GM12878 (cell line): ENCODE measurements around the gene WDR18. TPM values are rescaled to one million over a fixed set of nuclear protein-coding genes. Genes with fewer than 3 reads are reported as not detected.

Experiments
- ATAC-seq: fragments of 200-7000 bp; cut with Tn5 transposase; 3 replicates; pipeline ENCODE4 v1.9.1; 2020; ENCODE audit warnings: mild to moderate bottlenecking, moderate library complexity
- BruUV-seq: library from RNA; stranded (reverse); fragments of 400-500 nt; replicated peaks from 2 replicates; lab custom pipeline; 2021; lab: Mats Ljungman, UMichigan
- CTCF ChIA-PET: fragments of 300-600 bp; sonication (Branson Sonifier 250); formaldehyde crosslinking; extraction: SDS; loops from one replicate; lab custom pipeline; 2021; ENCODE audit warnings: inconsistent platforms; lab: Yijun Ruan, JAX
- POLR2A ChIA-PET: fragments of 350-600 bp; formaldehyde crosslinking; extraction: SDS; loops from one replicate; lab custom pipeline; 2021; ENCODE audit warnings: inconsistent platforms; lab: Charles Lee
- RAD21 ChIA-PET: fragments of 300-600 bp; sonication (Branson Sonifier 250); formaldehyde crosslinking; loops from one replicate; lab custom pipeline; 2023; ENCODE audit warnings: antibody characterized with exemption; ENCODE audit not compliant: unreplicated experiment; lab: Charles Lee
- SMC1A ChIA-PET: fragments of 300-600 bp; sonication (Branson Sonifier 250); formaldehyde crosslinking; loops from one replicate; lab custom pipeline; 2023; ENCODE audit not compliant: unreplicated experiment, uncharacterized antibody; lab: Charles Lee
- DNase-seq: peaks from one replicate; pipeline ENCODE4 v3.0.0-alpha.2; 2011; ENCODE audit warnings: low read depth, low spot score
- FAIRE-seq: peaks from 3 replicates; lab custom pipeline; 2011; peaks lifted over from hg19 to GRCh38; lab: Jason Lieb, UNC
- H2AFZ ChIP-seq: 2 replicates; pipeline ENCODE4 v1.6.0; 2011; ENCODE audit warnings: low read depth, low read length, control low read depth; ENCODE audit not compliant: control insufficient read depth
- H3K27ac ChIP-seq: 2 replicates; pipeline ENCODE4 v1.5.1; 2011; ENCODE audit warnings: control low read depth; ENCODE audit not compliant: control insufficient read depth, insufficient read depth
- H3K27me3 ChIP-seq, 2 experiments: replicated peaks in 1 of 2; 2 replicates each; pipeline versions ENCODE4 v1.6.0 to v1.6.1; 2011; ENCODE audit warnings: low read length in 1 of 2; ENCODE audit not compliant: control insufficient read depth in 2 of 2, insufficient read depth in 2 of 2
- H3K36me3 ChIP-seq, 2 experiments: 2 replicates each; pipeline ENCODE4 v1.5.1; 2011; ENCODE audit warnings: low read length in 1 of 2; ENCODE audit not compliant: control insufficient read depth in 2 of 2, insufficient read depth in 2 of 2
- H3K4me1 ChIP-seq: 2 replicates; pipeline ENCODE4 v1.6.1; 2011; ENCODE audit warnings: mild to moderate bottlenecking, low read length, moderate library complexity, mixed read lengths; ENCODE audit not compliant: control insufficient read depth, insufficient read depth
- H3K4me2 ChIP-seq: 2 replicates; pipeline ENCODE4 v1.6.0; 2011; ENCODE audit warnings: control low read depth; ENCODE audit not compliant: control insufficient read depth, insufficient read depth
- H3K4me3 ChIP-seq: fragments of 200-600 bp; sonication (generic); 2 replicates; pipeline ENCODE4 v1.5.1; 2016
- H3K79me2 ChIP-seq: 2 replicates; pipeline ENCODE4 v1.6.0; 2011; ENCODE audit warnings: low read length; ENCODE audit not compliant: control insufficient read depth, insufficient read depth
- H3K9ac ChIP-seq: 2 replicates; pipeline ENCODE4 v1.8.0; 2011; ENCODE audit warnings: low read length, control low read depth, mixed read lengths; ENCODE audit not compliant: control insufficient read depth, insufficient read depth
- H3K9me3 ChIP-seq: replicated peaks from 3 replicates; pipeline ENCODE4 v1.5.1; 2011; ENCODE audit warnings: mild to moderate bottlenecking, low read length; ENCODE audit not compliant: control insufficient read depth, insufficient read depth
- H4K20me1 ChIP-seq: 2 replicates; pipeline ENCODE4 v1.6.0; 2011; ENCODE audit not compliant: control insufficient read depth, insufficient read depth
- E2F4 ChIP-seq: IDR thresholded peaks from 2 replicates; pipeline ENCODE4 v1.6.1; 2012; ENCODE audit warnings: low read depth, low read length, improper control_type of control experiment
- GABPA ChIP-seq: IDR thresholded peaks from 2 replicates; pipeline ENCODE4 v1.6.1; 2014; ENCODE audit warnings: antibody characterized with exemption, low read depth, mild to moderate bottlenecking, inconsistent platforms
- HDAC6 ChIP-seq: fragments of 200-600 bp; sonication (generic); IDR thresholded peaks from one replicate; pipeline ENCODE4 v1.8.0; 2017; ENCODE audit warnings: antibody characterized with exemption; ENCODE audit not compliant: unreplicated experiment
- KLF5 ChIP-seq: fragments of 450-650 bp; IDR thresholded peaks from 2 replicates; pipeline ENCODE4 v1.6.1; 2014; ENCODE audit warnings: mild to moderate bottlenecking; ENCODE audit not compliant: partially characterized antibody
- NBN ChIP-seq: fragments of 450-650 bp; IDR thresholded peaks from 2 replicates; pipeline ENCODE4 v1.6.1; 2016
- PKNOX1 ChIP-seq: fragments of 450-650 bp; IDR thresholded peaks from 2 replicates; pipeline ENCODE4 v1.6.1; 2016; ENCODE audit warnings: mild to moderate bottlenecking
- SUZ12 ChIP-seq: fragments of 200-600 bp; sonication (generic); IDR thresholded peaks from one replicate; pipeline ENCODE4 v1.6.1; 2018; ENCODE audit warnings: antibody characterized with exemption, mild to moderate bottlenecking; ENCODE audit not compliant: unreplicated experiment
- ZBED1 ChIP-seq: IDR thresholded peaks from 2 replicates; pipeline ENCODE4 v1.6.1; 2016; ENCODE audit warnings: borderline replicate concordance
- ZNF217 ChIP-seq: fragments of 450-650 bp; IDR thresholded peaks from 2 replicates; pipeline ENCODE4 v1.6.1; 2017; ENCODE audit warnings: antibody characterized with exemption, mild to moderate bottlenecking
- WGBS: methylation state at CpG from one replicate; pipeline ENCODE4 v1.1.6; 2016; ENCODE audit warnings: low lambda C conversion rate; ENCODE audit not compliant: insufficient replicate concordance, insufficient coverage; ENCODE audit errors: missing lambda C conversion rate; 5-methylcytosine and 5-hydroxymethylcytosine counted together
- in situ Hi-C: fragments of 300-500 bp; cut with MboI; formaldehyde crosslinking; loops from 9 replicates; pipeline ENCODE4 v1.14.3; 2018; ENCODE audit warnings: mixed read lengths
- intact Hi-C: fragments of 100-400 bp; cut with micrococcal nuclease; formaldehyde crosslinking; loops from one replicate; pipeline ENCODE4 v1.14.2; 2022; ENCODE audit not compliant: unreplicated experiment
- polyA plus RNA-seq, 11 experiments: library from polyadenylated mRNA; depleted of rRNA in 4 of 11; unstranded in 6 of 11; stranded (reverse) in 5 of 11; fragments of >200 nt; fragmentation: Nextera tagmentation in 4 of 11; fragmentation: Illumina TruSeq in 1 of 11; extraction: Ambion mirVana in 4 of 11; extraction: Trizol in 1 of 11; gene quantifications; 1 replicate in 1 of 11; 2 replicates in 10 of 11; pipeline versions ENCODE4 v1.2.1 to v1.2.3, GENCODE V29; 2011 to 2016; ENCODE audit warnings: inconsistent platforms in 2 of 11, missing spikeins in 2 of 11, low read depth in 1 of 11
- total RNA-seq, 4 experiments: library from RNA; depleted of rRNA in 3 of 4; stranded (reverse); fragments of >200 nt in 3 of 4; fragmentation: Illumina TruSeq in 1 of 4; extraction: Trizol in 1 of 4; gene quantifications; 2 replicates each; pipeline versions ENCODE4 v1.2.1 to v1.2.3, GENCODE V29; 2013 to 2021
- TF ChIP-seq, protein P1 (sequence below): fragments of 450-650 bp; formaldehyde crosslinking; IDR thresholded peaks from 2 replicates; pipeline ENCODE4 v1.4.0; 2020; ENCODE audit warnings: mild to moderate bottlenecking, moderate library complexity
- TF ChIP-seq, protein P2 (sequence below): IDR thresholded peaks from 2 replicates; pipeline ENCODE4 v1.6.1; 2011; ENCODE audit warnings: borderline replicate concordance, low read depth, mild to moderate bottlenecking, moderate library complexity, low read length; ENCODE audit not compliant: insufficient read depth, poor library complexity, severe bottlenecking

WDR18 gene
- total and polyA plus RNA-seq, 10 of the 15 experiments (the other 5 are each of a cell fraction or from before 2014, with no cell fraction given), result 3.0 to 206 (median 62.3) TPM

DNA sequence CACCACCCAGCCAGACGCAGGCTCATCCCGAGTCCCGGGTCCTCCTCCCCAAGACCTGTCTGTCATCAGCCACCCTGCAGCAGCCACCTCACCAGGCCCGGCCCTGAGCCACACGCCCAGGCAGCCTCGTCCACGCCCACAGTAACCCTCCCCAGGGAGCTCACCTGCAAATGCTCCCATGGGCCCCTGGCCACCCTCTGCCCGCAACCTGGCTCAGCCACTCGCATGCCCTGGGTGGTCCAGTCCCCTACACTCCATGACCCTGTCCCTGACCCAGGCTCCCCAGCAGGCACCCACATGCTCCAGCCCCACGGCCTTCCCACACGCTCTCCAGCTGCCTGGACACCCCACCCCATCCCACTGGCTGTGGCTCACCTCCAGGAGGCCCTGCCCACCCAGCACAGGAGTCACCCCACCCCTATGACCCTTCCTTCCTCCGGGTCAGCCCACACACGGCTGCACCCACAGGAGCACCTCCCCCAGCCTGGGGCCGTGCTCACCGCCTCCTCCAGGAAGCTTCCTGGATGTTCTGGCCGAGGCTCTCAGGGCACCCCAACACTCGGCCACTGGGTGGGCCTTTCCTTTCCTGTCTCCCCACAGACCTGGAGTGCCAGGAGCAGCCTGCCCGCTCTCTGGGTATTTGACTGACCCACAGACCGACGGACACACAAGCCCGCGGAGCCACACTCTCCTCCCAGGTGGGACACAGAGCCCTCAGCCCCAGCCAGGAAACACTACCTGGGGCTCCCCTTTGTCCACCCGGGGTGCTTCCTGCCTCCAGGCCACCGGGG, 33.2 kb downstream of the WDR18 start:
- BruUV-seq, result no TSS peak
- Histone ChIP-seq H3K4me3 (peak overlapping the region; percentile 83), H3K27me3 (no peaks in the 10 kb centered on the region), H3K36me3 (peaks cover 3 to 21% of the 10 kb centered on the region in 2 experiments; a peak in 2 of 4 replicates), H2AFZ (no peak overlapping the region), H3K4me2 (peak overlapping the region; percentile 48), H3K4me1 (peaks cover 32% of the 10 kb centered on the region), H3K79me2 (peaks cover 67% of the 10 kb centered on the region), H3K9me3 (no peaks in the 10 kb centered on the region), H3K27ac (peak overlapping the region; percentile 65), H4K20me1 (peaks cover 6% of the 10 kb centered on the region; the same call in 1 of the 2 replicates), H3K9ac (peak overlapping the region; percentile 44)
- POLR2A ChIA-PET, result interaction anchor here (0.6 to 1.5 kb wide), 4 partner anchors 9 to 125 kb away, joined by 3 to 7 read pairs (median 4); partner anchors contain the start of gene CNN2
- ATAC-seq (peak; percentile 20), DNase-seq (no peak), FAIRE-seq (no peak)
- WGBS, result 7% methylated on average over 21 of the region's 24 CpGs
- RAD21 ChIA-PET, result no interaction called here
- intact Hi-C loops, result no loop called here
- SMC1A ChIA-PET, result interaction anchor here (0.7 kb wide), 1 partner anchor 50 kb away, joined by 4 read pairs; the partner anchor contains the start of gene ARHGAP45
- in situ Hi-C loops, result no loop called here
- CTCF ChIA-PET, result interaction anchor here (0.6 to 0.9 kb wide), 2 partner anchors 9 to 69 kb away, joined by 3 read pairs; partner anchors contain the start of gene CNN2
- TF ChIP-seq, protein P1, sequence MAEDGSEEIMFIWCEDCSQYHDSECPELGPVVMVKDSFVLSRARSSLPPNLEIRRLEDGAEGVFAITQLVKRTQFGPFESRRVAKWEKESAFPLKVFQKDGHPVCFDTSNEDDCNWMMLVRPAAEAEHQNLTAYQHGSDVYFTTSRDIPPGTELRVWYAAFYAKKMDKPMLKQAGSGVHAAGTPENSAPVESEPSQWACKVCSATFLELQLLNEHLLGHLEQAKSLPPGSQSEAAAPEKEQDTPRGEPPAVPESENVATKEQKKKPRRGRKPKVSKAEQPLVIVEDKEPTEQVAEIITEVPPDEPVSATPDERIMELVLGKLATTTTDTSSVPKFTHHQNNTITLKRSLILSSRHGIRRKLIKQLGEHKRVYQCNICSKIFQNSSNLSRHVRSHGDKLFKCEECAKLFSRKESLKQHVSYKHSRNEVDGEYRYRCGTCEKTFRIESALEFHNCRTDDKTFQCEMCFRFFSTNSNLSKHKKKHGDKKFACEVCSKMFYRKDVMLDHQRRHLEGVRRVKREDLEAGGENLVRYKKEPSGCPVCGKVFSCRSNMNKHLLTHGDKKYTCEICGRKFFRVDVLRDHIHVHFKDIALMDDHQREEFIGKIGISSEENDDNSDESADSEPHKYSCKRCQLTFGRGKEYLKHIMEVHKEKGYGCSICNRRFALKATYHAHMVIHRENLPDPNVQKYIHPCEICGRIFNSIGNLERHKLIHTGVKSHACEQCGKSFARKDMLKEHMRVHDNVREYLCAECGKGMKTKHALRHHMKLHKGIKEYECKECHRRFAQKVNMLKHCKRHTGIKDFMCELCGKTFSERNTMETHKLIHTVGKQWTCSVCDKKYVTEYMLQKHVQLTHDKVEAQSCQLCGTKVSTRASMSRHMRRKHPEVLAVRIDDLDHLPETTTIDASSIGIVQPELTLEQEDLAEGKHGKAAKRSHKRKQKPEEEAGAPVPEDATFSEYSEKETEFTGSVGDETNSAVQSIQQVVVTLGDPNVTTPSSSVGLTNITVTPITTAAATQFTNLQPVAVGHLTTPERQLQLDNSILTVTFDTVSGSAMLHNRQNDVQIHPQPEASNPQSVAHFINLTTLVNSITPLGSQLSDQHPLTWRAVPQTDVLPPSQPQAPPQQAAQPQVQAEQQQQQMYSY (CRISPR knock-in tag), result no peak
- no peak for TF ChIP-seq ZNF217
- TF ChIP-seq KLF5, result no peak
- TF ChIP-seq GABPA, result no peak
- no peak for TF ChIP-seq E2F4
- no peak for TF ChIP-seq HDAC6
- no peak for TF ChIP-seq NBN
- no peak for TF ChIP-seq ZBED1
- TF ChIP-seq PKNOX1, result peak; percentile 90
- TF ChIP-seq, protein P2, sequence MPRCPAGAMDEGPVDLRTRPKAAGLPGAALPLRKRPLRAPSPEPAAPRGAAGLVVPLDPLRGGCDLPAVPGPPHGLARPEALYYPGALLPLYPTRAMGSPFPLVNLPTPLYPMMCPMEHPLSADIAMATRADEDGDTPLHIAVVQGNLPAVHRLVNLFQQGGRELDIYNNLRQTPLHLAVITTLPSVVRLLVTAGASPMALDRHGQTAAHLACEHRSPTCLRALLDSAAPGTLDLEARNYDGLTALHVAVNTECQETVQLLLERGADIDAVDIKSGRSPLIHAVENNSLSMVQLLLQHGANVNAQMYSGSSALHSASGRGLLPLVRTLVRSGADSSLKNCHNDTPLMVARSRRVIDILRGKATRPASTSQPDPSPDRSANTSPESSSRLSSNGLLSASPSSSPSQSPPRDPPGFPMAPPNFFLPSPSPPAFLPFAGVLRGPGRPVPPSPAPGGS, result no peak
- TF ChIP-seq SUZ12, result no peak
